K562 (cell line): ENCODE results near the gene SLC35G2. TPM values are rescaled to one million over a fixed set of nuclear protein-coding genes. Genes with fewer than 3 reads are reported as not detected.

Source experiments
- BCL6 ChIP-seq: fragments of 250-450 bp; sonication (Bioruptor Pico); IDR thresholded peaks from 2 replicates; pipeline ENCODE4 v1.4.0; 2020
- EP400 ChIP-seq: fragments of 450-650 bp; IDR thresholded peaks from 2 replicates; pipeline ENCODE4 v1.6.1; 2017; ENCODE audit warnings: antibody characterized with exemption, mild to moderate bottlenecking, moderate library complexity
- KDM5B ChIP-seq: fragments of 200-600 bp; sonication (generic); IDR thresholded peaks from 2 replicates; pipeline ENCODE4 v1.6.1; 2012; ENCODE audit warnings: low read depth, mild to moderate bottlenecking, moderate library complexity, low read length, control low read depth, inconsistent platforms; ENCODE audit not compliant: insufficient replicate concordance
- POLR2AphosphoS5 ChIP-seq: IDR thresholded peaks from 2 replicates; pipeline ENCODE4 v1.6.1; 2011; ENCODE audit warnings: mild to moderate bottlenecking, low read depth, low read length, moderate library complexity; ENCODE audit not compliant: control insufficient read depth, insufficient read depth
- RBM39 ChIP-seq: fragments of 200-400 bp; formaldehyde crosslinking; optimal IDR thresholded peaks from 2 replicates; pipeline ENCODE3; 2018; ENCODE audit warnings: low read depth, low read length
- SLC30A9 ChIP-seq: fragments of 250-450 bp; sonication (Bioruptor Pico); IDR thresholded peaks from 2 replicates; pipeline ENCODE4 v1.8.0; 2022; ENCODE audit warnings: mild to moderate bottlenecking, moderate library complexity
- ZNF197 ChIP-seq: fragments of 200-800 bp; sonication (Bioruptor generic); IDR thresholded peaks from 2 replicates; pipeline ENCODE4 v1.6.1; 2016; ENCODE audit warnings: low read depth, missing genetic modification characterization, missing compliant biosample characterization
- ZNF696 ChIP-seq: fragments of 250-450 bp; sonication (Bioruptor Pico); conservative IDR thresholded peaks from 2 replicates; pipeline ENCODE4 v1.4.0; 2020; ENCODE audit warnings: mild to moderate bottlenecking, moderate library complexity
- ZNF778 ChIP-seq: fragments of 450-650 bp; formaldehyde crosslinking; IDR thresholded peaks from 2 replicates; pipeline ENCODE4 v1.4.0; 2020; ENCODE audit warnings: mild to moderate bottlenecking, moderate library complexity
- ZZZ3 ChIP-seq: fragments of 450-650 bp; IDR thresholded peaks from 2 replicates; pipeline ENCODE4 v1.6.1; 2016; ENCODE audit warnings: antibody characterized with exemption, mild to moderate bottlenecking, moderate library complexity
- polyA plus RNA-seq, 8 experiments: library from polyadenylated mRNA; depleted of rRNA in 4 of 8; stranded (reverse) in 5 of 8; unstranded in 3 of 8; fragments of >200 nt; fragmentation: Nextera tagmentation in 2 of 8; fragmentation: Illumina TruSeq in 1 of 8; extraction: Ambion mirVana in 2 of 8; extraction: Trizol in 1 of 8; gene quantifications; 2 replicates each; pipeline versions ENCODE4 v1.2.1 to v1.2.3, GENCODE V29; 2011 to 2014; ENCODE audit warnings: inconsistent platforms in 1 of 8, missing spikeins in 1 of 8
- total RNA-seq, 7 experiments: library from RNA; depleted of rRNA in 6 of 7; stranded (reverse); fragments of >200 nt in 6 of 7; fragmentation: Illumina TruSeq in 2 of 7; extraction: Trizol in 2 of 7; gene quantifications; 2 replicates each; pipeline versions ENCODE4 v1.2.1 to v1.2.3, GENCODE V29; 2011 to 2021; ENCODE audit warnings: low replicate concordance in 1 of 7
- TF ChIP-seq, protein P1 (sequence below), 2 experiments: fragments of 450-650 bp; formaldehyde crosslinking in 1 of 2; IDR thresholded peaks; 2 replicates each; pipeline versions ENCODE4 v1.4.0 to v1.6.1; 2014 to 2020; ENCODE audit warnings: mild to moderate bottlenecking in 2 of 2, borderline replicate concordance in 1 of 2, low read depth in 1 of 2
- TF ChIP-seq, protein P2 (sequence below): fragments of 450-650 bp; conservative IDR thresholded peaks from 2 replicates; pipeline ENCODE4 v1.6.1; 2016; ENCODE audit warnings: missing genetic modification characterization, low read depth, mild to moderate bottlenecking, missing compliant biosample characterization, moderate library complexity
- TF ChIP-seq, protein P3 (sequence below): fragments of 250-450 bp; sonication (Bioruptor Pico); IDR thresholded peaks from 2 replicates; pipeline ENCODE4 v1.4.0; 2020

The SLC35G2 gene
- total and polyA plus RNA-seq, 9 of the 15 experiments (the other 6 are each of a cell fraction or from before 2014, with no cell fraction given), result 2.6 to 5.9 (median 3.2) TPM

DNA sequence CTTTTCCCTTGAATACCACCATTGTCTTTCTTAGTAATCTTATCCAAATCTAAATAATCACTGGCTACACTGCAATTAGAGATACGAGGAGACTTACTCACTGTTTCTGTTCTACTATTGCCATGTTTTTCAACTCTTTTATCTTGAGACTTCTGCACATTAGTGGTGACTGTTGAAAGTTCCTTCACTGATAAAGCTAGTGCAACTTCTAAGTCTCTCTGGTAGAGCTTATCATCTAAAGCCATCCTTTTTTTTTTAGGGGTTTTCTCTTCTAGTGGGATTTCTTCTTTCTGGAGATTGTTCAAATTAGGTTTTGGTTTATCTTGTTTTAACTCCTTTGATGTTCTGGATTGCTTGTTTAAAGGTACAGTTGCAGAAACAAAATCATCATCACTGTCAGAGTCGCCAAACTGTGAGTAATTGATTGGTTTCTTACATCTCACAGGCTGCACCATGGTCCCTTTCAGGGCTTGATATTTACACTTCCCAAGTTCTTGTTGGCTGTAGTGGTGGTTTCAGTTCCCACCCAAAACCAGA lies 80.8 kb downstream of the SLC35G2 start (continued):
- TF ChIP-seq, protein P1, sequence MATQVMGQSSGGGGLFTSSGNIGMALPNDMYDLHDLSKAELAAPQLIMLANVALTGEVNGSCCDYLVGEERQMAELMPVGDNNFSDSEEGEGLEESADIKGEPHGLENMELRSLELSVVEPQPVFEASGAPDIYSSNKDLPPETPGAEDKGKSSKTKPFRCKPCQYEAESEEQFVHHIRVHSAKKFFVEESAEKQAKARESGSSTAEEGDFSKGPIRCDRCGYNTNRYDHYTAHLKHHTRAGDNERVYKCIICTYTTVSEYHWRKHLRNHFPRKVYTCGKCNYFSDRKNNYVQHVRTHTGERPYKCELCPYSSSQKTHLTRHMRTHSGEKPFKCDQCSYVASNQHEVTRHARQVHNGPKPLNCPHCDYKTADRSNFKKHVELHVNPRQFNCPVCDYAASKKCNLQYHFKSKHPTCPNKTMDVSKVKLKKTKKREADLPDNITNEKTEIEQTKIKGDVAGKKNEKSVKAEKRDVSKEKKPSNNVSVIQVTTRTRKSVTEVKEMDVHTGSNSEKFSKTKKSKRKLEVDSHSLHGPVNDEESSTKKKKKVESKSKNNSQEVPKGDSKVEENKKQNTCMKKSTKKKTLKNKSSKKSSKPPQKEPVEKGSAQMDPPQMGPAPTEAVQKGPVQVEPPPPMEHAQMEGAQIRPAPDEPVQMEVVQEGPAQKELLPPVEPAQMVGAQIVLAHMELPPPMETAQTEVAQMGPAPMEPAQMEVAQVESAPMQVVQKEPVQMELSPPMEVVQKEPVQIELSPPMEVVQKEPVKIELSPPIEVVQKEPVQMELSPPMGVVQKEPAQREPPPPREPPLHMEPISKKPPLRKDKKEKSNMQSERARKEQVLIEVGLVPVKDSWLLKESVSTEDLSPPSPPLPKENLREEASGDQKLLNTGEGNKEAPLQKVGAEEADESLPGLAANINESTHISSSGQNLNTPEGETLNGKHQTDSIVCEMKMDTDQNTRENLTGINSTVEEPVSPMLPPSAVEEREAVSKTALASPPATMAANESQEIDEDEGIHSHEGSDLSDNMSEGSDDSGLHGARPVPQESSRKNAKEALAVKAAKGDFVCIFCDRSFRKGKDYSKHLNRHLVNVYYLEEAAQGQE (IDR thresholded peaks at IDR 0.05; ENCODE audit: borderline replicate concordance), result no peak; the same call in 1 of the 2 replicates
- TF ChIP-seq, protein P1 (CRISPR knock-in tag; IDR thresholded peaks at IDR 0.05; ENCODE audit: low read depth), result no peak
- TF ChIP-seq ZNF696 (no peak), EP400 (no peak), ZZZ3 (no peak), BCL6 (no peak), ZNF778 (CRISPR knock-in tag) (no peak), ZNF197 (CRISPR knock-in tag) (no peak), KDM5B (no peak), SLC30A9 (CRISPR knock-in tag) (no peak), POLR2AphosphoS5 (no peak), RBM39 (no peak)
- TF ChIP-seq, protein P2, sequence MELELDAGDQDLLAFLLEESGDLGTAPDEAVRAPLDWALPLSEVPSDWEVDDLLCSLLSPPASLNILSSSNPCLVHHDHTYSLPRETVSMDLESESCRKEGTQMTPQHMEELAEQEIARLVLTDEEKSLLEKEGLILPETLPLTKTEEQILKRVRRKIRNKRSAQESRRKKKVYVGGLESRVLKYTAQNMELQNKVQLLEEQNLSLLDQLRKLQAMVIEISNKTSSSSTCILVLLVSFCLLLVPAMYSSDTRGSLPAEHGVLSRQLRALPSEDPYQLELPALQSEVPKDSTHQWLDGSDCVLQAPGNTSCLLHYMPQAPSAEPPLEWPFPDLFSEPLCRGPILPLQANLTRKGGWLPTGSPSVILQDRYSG (tag), result no peak
- TF ChIP-seq, protein P3, sequence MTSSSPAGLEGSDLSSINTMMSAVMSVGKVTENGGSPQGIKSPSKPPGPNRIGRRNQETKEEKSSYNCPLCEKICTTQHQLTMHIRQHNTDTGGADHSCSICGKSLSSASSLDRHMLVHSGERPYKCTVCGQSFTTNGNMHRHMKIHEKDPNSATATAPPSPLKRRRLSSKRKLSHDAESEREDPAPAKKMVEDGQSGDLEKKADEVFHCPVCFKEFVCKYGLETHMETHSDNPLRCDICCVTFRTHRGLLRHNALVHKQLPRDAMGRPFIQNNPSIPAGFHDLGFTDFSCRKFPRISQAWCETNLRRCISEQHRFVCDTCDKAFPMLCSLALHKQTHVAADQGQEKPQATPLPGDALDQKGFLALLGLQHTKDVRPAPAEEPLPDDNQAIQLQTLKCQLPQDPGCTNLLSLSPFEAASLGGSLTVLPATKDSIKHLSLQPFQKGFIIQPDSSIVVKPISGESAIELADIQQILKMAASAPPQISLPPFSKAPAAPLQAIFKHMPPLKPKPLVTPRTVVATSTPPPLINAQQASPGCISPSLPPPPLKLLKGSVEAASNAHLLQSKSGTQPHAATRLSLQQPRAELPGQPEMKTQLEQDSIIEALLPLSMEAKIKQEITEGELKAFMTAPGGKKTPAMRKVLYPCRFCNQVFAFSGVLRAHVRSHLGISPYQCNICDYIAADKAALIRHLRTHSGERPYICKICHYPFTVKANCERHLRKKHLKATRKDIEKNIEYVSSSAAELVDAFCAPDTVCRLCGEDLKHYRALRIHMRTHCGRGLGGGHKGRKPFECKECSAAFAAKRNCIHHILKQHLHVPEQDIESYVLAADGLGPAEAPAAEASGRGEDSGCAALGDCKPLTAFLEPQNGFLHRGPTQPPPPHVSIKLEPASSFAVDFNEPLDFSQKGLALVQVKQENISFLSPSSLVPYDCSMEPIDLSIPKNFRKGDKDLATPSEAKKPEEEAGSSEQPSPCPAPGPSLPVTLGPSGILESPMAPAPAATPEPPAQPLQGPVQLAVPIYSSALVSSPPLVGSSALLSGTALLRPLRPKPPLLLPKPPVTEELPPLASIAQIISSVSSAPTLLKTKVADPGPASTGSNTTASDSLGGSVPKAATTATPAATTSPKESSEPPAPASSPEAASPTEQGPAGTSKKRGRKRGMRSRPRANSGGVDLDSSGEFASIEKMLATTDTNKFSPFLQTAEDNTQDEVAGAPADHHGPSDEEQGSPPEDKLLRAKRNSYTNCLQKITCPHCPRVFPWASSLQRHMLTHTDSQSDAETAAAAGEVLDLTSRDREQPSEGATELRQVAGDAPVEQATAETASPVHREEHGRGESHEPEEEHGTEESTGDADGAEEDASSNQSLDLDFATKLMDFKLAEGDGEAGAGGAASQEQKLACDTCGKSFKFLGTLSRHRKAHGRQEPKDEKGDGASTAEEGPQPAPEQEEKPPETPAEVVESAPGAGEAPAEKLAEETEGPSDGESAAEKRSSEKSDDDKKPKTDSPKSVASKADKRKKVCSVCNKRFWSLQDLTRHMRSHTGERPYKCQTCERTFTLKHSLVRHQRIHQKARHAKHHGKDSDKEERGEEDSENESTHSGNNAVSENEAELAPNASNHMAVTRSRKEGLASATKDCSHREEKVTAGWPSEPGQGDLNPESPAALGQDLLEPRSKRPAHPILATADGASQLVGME (CRISPR knock-in tag), result no peak
